ENCODE data around the gene PTK7. TPM values are rescaled to one million over a fixed set of nuclear protein-coding genes. Genes with fewer than 3 reads are reported as not detected.

The PTK7 gene
- total RNA-seq, 5 donors from 2014 or later (not counting 1 experiment from before 2014, with no cell fraction given) = 0.56 to 11.3 (median 1.6) TPM

DNA sequence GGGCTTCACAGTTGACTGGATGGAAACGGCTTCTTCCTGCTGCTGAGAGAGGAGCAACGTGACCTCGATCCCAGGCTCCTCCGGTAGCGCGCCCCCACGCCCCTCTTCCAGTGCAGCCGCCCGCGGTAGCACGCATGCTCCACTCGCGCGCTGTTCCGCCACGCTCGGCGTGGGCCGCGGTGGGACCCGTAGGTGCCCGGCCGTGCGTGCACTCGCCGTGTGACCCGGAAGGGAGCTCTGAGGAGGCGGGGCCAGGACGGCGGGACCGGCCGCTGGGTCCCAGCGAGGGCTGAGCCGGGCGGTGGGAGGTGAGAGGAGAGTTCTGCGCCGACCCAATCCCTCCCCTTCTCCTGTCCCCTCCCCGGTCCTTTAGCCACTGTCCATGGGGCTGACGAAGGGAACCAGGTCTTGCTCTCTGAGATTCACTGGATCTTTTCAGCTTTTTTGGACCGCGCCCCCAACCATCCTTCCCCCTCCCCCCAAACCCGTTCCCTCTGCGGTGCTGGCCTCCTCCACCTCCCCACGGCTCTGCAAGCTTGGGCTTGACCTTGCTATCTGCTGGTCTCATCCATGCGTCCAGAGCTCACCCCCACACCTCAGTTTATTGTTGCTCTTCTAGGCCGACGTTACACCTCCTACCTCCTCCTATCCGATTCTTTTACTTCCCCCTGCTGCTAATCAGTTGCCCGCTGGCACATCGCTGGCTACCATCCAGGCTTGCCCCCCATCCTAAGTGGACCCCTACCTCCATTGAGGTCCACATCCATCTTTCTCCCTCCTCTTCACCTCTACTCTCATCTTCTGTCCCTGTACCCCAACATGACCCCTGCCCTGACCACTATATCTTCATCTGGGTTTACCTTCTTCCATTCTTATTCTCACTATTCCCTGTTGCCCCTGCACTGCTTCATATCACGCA, 106.1 kb downstream of the PTK7 start, which contains the start of gene CUL9:
Gene CUL9 (plus strand): TSS at position 255 of the 919 bp plus-strand sequence. CDS start 2,115 bp downstream, outside the sequence.
- peak; percentile 51 to 88 (median 71) for DNase-seq
- Histone ChIP-seq H3K9me3 (no peaks in the 10 kb centered on the region), H3K4me3 (ENCODE audit: control insufficient read depth in 1 of 2, extremely low read depth in 1 of 2, low read length in 1 of 2) (peak within 1 kb of the TSS; percentile 64 to 76), H3K27me3 (replicated peaks in 1 of 2; ENCODE audit: control insufficient read depth in 2 of 2, extremely low read depth in 1 of 2, insufficient read depth in 2 of 2, low read length in 1 of 2) (no peaks in the 10 kb centered on the region), H3K4me1 (ENCODE audit: control insufficient read depth in 1 of 2, extremely low read depth in 1 of 2, insufficient read depth in 2 of 2, low read length in 2 of 2) (peaks cover 35 to 53% of the 10 kb centered on the region in 2 experiments), H3K36me3 (ENCODE audit: control insufficient read depth in 2 of 2, extremely low read depth in 1 of 2, insufficient read depth in 1 of 2, low read length in 1 of 2) (peaks cover 6 to 40% of the 10 kb centered on the region in 2 donors), H3K27ac (ENCODE audit: low read length) (peak within 1 kb of the TSS; percentile 75)
- Mint-ChIP-seq H3K4me3 (peak within 1 kb of the TSS; percentile 85 to 94 (median 88)), H3K27me3 (no peaks in the 10 kb centered on the region), H3K36me3 (peaks cover 28% of the 10 kb centered on the region), H3K27ac (peak within 1 kb of the TSS; percentile 90 to 92), H3K9me3 (no peaks in the 10 kb centered on the region), H3K4me1 (peaks cover 50 to 58% (median 54%) of the 10 kb centered on the region in 3 donors)
- ATAC-seq (replicated peaks in 1 of 4) = peak; percentile 94 to 98 (median 95)
- POLR2A ChIA-PET = interaction anchor here in 1 of 2 donors (0.6 kb wide), 1 partner anchor 148 kb away, joined by 6 read pairs; no protein-coding TSS in a partner anchor
- WGBS (ENCODE audit: insufficient coverage) = 2% methylated on average over 36 of the region's 51 CpGs
- CTCF ChIA-PET = interaction anchor here in 1 of 2 donors (1.1 kb wide), 1 partner anchor 47 kb away, joined by 5 read pairs; the partner anchor contains the start of gene DNPH1

GRCh38 chr6:43183441-43183840, 107.3 kb downstream of the PTK7 start:
- Histone ChIP-seq H3K27me3 (replicated peaks in 1 of 2; ENCODE audit: control insufficient read depth in 2 of 2, extremely low read depth in 1 of 2, insufficient read depth in 2 of 2, low read length in 1 of 2) (no peaks in the 10 kb centered on the region), H3K4me3 (ENCODE audit: control insufficient read depth in 1 of 2, extremely low read depth in 1 of 2, low read length in 1 of 2) (no peak overlapping the region), H3K4me1 (ENCODE audit: control insufficient read depth in 1 of 2, extremely low read depth in 1 of 2, insufficient read depth in 2 of 2, low read length in 2 of 2) (peaks cover 35 to 53% of the 10 kb centered on the region in 2 experiments), H3K27ac (ENCODE audit: low read length) (peak overlapping the region; percentile 75), H3K9me3 (no peaks in the 10 kb centered on the region), H3K36me3 (ENCODE audit: control insufficient read depth in 2 of 2, extremely low read depth in 1 of 2, insufficient read depth in 1 of 2, low read length in 1 of 2) (peaks cover 8 to 43% of the 10 kb centered on the region in 2 donors)
- DNase-seq (no peak), ATAC-seq (replicated peaks in 1 of 4) (no peak)
- ChIA-PET POLR2A (interaction anchor here in 1 of 2 donors (0.6 kb wide), 1 partner anchor 14 kb away, joined by 3 read pairs; no protein-coding TSS in a partner anchor), CTCF (interaction anchor here (0.6 to 0.9 kb wide), 2 partner anchors 41 to 560 kb away, joined by 3 to 4 read pairs; no protein-coding TSS in a partner anchor)
- Mint-ChIP-seq H3K9me3 (no peaks in the 10 kb centered on the region), H3K27me3 (no peaks in the 10 kb centered on the region), H3K27ac (peak overlapping the region; percentile 90 to 92), H3K4me3 (peak overlapping the region; percentile 85 to 94 (median 88)), H3K4me1 (peaks cover 53 to 60% (median 57%) of the 10 kb centered on the region in 3 donors), H3K36me3 (peaks cover 34% of the 10 kb centered on the region)
- 91% methylated on average over 1 of the region's 4 CpGs for WGBS (ENCODE audit: insufficient coverage)

DNA sequence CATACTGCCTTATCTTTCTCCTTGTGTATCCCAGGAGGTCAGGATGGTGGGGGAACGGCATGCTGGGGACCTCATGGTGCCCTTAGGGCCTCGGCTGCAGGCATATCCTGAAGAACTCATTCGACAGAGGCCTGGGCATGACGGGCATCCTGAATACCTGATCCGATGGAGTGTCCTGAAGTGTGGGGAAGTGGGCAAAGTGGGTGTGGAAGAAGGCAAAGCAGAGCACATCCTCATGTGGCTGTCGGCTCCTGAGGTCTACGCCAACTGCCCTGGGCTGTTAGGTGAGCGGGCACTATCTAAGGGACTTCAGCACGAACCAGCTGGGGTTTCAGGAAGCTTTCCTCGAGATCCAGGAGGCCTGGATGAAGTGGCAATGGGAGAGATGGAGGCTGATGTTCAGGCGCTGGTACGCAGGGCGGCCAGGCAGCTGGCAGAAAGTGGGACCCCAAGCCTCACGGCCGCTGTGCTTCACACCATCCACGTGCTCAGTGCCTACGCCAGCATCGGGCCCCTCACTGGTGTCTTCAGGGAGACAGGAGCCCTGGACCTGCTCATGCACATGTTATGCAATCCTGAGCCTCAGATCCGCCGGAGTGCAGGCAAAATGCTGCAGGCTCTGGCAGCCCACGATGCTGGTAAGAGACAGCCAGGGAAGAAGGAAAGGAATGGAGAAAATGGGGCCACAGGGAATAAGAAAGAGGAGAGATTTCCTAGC, 108.3 kb downstream of the PTK7 start:
- Mint-ChIP-seq H3K36me3 (peaks cover 32% of the 10 kb centered on the region), H3K27ac (peak overlapping the region; percentile 40 to 92), H3K27me3 (no peaks in the 10 kb centered on the region), H3K4me3 (peak overlapping the region in 2 of 3 donors; percentile 38 to 88), H3K9me3 (no peaks in the 10 kb centered on the region), H3K4me1 (peaks cover 57 to 60% (median 60%) of the 10 kb centered on the region in 3 donors)
- WGBS (ENCODE audit: insufficient coverage) = 98% methylated on average over 19 of the region's 21 CpGs
- POLR2A ChIA-PET = no interaction called here
- H3K9me3 ChIP-seq = no peaks in the 10 kb centered on the region
- H3K4me3 ChIP-seq (ENCODE audit: control insufficient read depth in 1 of 2, extremely low read depth in 1 of 2, low read length in 1 of 2) = peak overlapping the region in 1 of 2 donors; percentile 18
- H3K27me3 ChIP-seq (replicated peaks in 1 of 2; ENCODE audit: control insufficient read depth in 2 of 2, extremely low read depth in 1 of 2, insufficient read depth in 2 of 2, low read length in 1 of 2) = no peaks in the 10 kb centered on the region
- no peak for DNase-seq
- CTCF ChIA-PET = interaction anchor here in 1 of 2 donors (0.9 kb wide), 1 partner anchor 40 kb away, joined by 3 read pairs; no protein-coding TSS in a partner anchor
- no peak for ATAC-seq (replicated peaks in 1 of 4)
- peaks cover 35 to 53% of the 10 kb centered on the region in 2 experiments for H3K4me1 ChIP-seq (ENCODE audit: control insufficient read depth in 1 of 2, extremely low read depth in 1 of 2, insufficient read depth in 2 of 2, low read length in 2 of 2)
- H3K27ac ChIP-seq (ENCODE audit: low read length) = no peak overlapping the region
- H3K36me3 ChIP-seq (ENCODE audit: control insufficient read depth in 2 of 2, extremely low read depth in 1 of 2, insufficient read depth in 1 of 2, low read length in 1 of 2) = peaks cover 6 to 40% of the 10 kb centered on the region in 2 donors

- Mint-ChIP-seq H3K36me3 (peaks cover 38% of the 10 kb centered on the region), H3K9me3 (no peaks in the 10 kb centered on the region), H3K4me1 (peaks cover 64 to 67% (median 66%) of the 10 kb centered on the region in 3 donors), H3K27me3 (no peaks in the 10 kb centered on the region), H3K27ac (peak overlapping the region; percentile 65 to 86), H3K4me3 (peak overlapping the region; percentile 0 to 88 (median 45))
- H3K9me3 ChIP-seq = no peaks in the 10 kb centered on the region
- peak overlapping the region; percentile 20 for H3K27ac ChIP-seq (ENCODE audit: low read length)
- 0% methylated on average over 3 of the region's 5 CpGs for WGBS (ENCODE audit: insufficient coverage)
- peaks cover 35 to 53% of the 10 kb centered on the region in 2 experiments for H3K4me1 ChIP-seq (ENCODE audit: control insufficient read depth in 1 of 2, extremely low read depth in 1 of 2, insufficient read depth in 2 of 2, low read length in 2 of 2)
- peak overlapping the region in 1 of 2 donors; percentile 27 for H3K4me3 ChIP-seq (ENCODE audit: control insufficient read depth in 1 of 2, extremely low read depth in 1 of 2, low read length in 1 of 2)
- peak; percentile 44 to 70 (median 60) for ATAC-seq (replicated peaks in 1 of 4)
- peaks cover 6 to 41% of the 10 kb centered on the region in 2 donors for H3K36me3 ChIP-seq (ENCODE audit: control insufficient read depth in 2 of 2, extremely low read depth in 1 of 2, insufficient read depth in 1 of 2, low read length in 1 of 2)
- POLR2A ChIA-PET = no interaction called here
- CTCF ChIA-PET = no interaction called here
- DNase-seq = peak in 27 of 35 experiments; percentile 4 to 58 (median 34)
- H3K27me3 ChIP-seq (replicated peaks in 1 of 2; ENCODE audit: control insufficient read depth in 2 of 2, extremely low read depth in 1 of 2, insufficient read depth in 2 of 2, low read length in 1 of 2) = no peaks in the 10 kb centered on the region
These were observed 109.4 kb downstream of the PTK7 start for GRCh38 chr6:43185391-43185985.

DNA sequence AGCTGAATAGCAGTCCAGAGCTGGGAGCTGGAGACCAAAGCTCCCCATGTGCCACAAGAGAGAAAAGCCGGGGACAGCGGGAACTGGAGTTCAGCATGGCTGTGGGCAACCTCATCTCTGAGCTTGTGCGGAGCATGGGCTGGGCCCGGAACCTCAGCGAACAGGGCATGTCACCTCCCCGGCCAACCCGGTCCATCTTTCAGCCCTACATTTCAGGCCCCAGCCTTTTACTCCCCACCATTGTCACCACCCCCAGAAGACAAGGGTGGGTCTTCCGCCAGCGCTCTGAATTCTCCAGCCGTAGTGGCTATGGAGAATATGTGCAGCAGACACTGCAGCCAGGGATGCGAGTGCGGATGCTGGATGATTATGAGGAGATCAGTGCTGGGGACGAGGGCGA, 109.9 kb downstream of the PTK7 start:
- Mint-ChIP-seq H3K27me3 (no peaks in the 10 kb centered on the region), H3K9me3 (no peaks in the 10 kb centered on the region), H3K36me3 (peaks cover 43% of the 10 kb centered on the region), H3K4me3 (peak overlapping the region in 1 of 3 donors; percentile 88), H3K27ac (peak overlapping the region; percentile 65 to 86), H3K4me1 (peaks cover 65 to 67% (median 65%) of the 10 kb centered on the region in 3 donors)
- Histone ChIP-seq H3K4me1 (ENCODE audit: control insufficient read depth in 1 of 2, extremely low read depth in 1 of 2, insufficient read depth in 2 of 2, low read length in 2 of 2) (peaks cover 35 to 51% of the 10 kb centered on the region in 2 experiments), H3K4me3 (ENCODE audit: control insufficient read depth in 1 of 2, extremely low read depth in 1 of 2, low read length in 1 of 2) (peak overlapping the region in 1 of 2 donors; percentile 27), H3K27me3 (replicated peaks in 1 of 2; ENCODE audit: control insufficient read depth in 2 of 2, extremely low read depth in 1 of 2, insufficient read depth in 2 of 2, low read length in 1 of 2) (no peaks in the 10 kb centered on the region), H3K27ac (ENCODE audit: low read length) (peak overlapping the region; percentile 20), H3K36me3 (ENCODE audit: control insufficient read depth in 2 of 2, extremely low read depth in 1 of 2, insufficient read depth in 1 of 2, low read length in 1 of 2) (peaks cover 6 to 44% of the 10 kb centered on the region in 2 donors), H3K9me3 (no peaks in the 10 kb centered on the region)
- CTCF ChIA-PET = no interaction called here
- POLR2A ChIA-PET = no interaction called here
- no peak for ATAC-seq (replicated peaks in 1 of 4)
- DNase-seq = no peak
- 99% methylated on average over 9 of the region's 14 CpGs for WGBS (ENCODE audit: insufficient coverage)

Measured in T-cell (primary cell).